ENCODE results near the gene TUBB4A. TPM values are rescaled to one million over a fixed set of nuclear protein-coding genes. Genes with fewer than 3 reads are reported as not detected.

Gene TUBB4A
- total RNA-seq, 1 experiment from 2014 or later, result 20.3 TPM

DNA sequence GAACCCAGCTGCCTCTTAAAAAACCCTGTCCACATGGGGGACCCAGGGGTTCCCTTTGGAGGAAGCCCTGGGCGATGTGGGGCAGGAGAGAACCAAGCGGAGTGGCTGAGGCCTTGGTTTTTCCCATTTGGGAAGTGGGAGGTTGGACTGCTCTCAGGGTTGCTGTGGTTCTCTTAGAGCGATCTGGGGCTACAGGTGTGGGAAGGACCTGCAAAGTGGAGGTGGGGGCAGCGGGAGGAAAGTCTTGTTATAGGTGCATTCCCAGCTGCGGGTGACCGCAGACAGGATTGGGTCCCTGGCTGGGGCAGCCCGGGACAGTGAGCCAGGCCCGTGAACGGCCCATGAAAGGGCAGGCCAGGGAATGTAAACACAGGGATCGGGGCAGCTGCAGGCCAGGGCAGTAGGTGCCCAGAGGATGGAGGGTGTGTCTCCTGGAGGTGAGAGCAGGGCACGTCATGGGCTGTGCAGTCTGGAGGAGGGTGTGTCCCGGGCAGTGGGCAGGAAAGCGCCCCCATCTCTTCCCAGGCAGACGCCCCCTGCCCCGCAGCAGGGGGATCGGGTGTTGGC lies 43.3 kb downstream of the TUBB4A start:
- no peak overlapping the region for H2BK120ac ChIP-seq (ENCODE audit: low read depth, low read length, poor library complexity, severe bottlenecking)
- H3K27ac ChIP-seq (ENCODE audit: insufficient read length, low read depth, low read length), result no peak overlapping the region
- no peak for DNase-seq
- H2BK12ac ChIP-seq (ENCODE audit: insufficient read length, low read depth, low read length), result no peak overlapping the region
- H3K4me1 ChIP-seq (ENCODE audit: insufficient read depth, low read length), result no peaks in the 10 kb centered on the region; the same call in 1 of the 2 replicates
- no peak overlapping the region for H2AFZ ChIP-seq (ENCODE audit: low read length)
- H2BK20ac ChIP-seq (ENCODE audit: low read depth, low read length, poor library complexity, severe bottlenecking), result no peak overlapping the region
- H4K20me1 ChIP-seq (ENCODE audit: control insufficient read depth, insufficient read depth, insufficient read length), result no peaks in the 10 kb centered on the region
- TF ChIP-seq, protein P1, sequence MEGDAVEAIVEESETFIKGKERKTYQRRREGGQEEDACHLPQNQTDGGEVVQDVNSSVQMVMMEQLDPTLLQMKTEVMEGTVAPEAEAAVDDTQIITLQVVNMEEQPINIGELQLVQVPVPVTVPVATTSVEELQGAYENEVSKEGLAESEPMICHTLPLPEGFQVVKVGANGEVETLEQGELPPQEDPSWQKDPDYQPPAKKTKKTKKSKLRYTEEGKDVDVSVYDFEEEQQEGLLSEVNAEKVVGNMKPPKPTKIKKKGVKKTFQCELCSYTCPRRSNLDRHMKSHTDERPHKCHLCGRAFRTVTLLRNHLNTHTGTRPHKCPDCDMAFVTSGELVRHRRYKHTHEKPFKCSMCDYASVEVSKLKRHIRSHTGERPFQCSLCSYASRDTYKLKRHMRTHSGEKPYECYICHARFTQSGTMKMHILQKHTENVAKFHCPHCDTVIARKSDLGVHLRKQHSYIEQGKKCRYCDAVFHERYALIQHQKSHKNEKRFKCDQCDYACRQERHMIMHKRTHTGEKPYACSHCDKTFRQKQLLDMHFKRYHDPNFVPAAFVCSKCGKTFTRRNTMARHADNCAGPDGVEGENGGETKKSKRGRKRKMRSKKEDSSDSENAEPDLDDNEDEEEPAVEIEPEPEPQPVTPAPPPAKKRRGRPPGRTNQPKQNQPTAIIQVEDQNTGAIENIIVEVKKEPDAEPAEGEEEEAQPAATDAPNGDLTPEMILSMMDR (conservative IDR thresholded peaks at IDR 0.05), result no peak
- peaks cover 4% of the 10 kb centered on the region for H3K23me2 ChIP-seq (ENCODE audit: insufficient read length, low read depth, low read length, poor library complexity, severe bottlenecking)
- H3K23ac ChIP-seq (ENCODE audit: insufficient read length, low read depth, low read length), result no peak overlapping the region
- Mint-ChIP-seq H3K9me3 (peaks cover 4% of the 10 kb centered on the region in 2 experiments; a peak in 3 of 5 replicates), H3K36me3 (ENCODE audit: insufficient read depth in 1 of 3, low read depth in 3 of 3) (peaks cover 19 to 27% (median 23%) of the 10 kb centered on the region in 3 experiments), H3K27me3 (ENCODE audit: low read depth) (peaks cover 11% of the 10 kb centered on the region), H3K4me3 (peak overlapping the region; percentile 82 to 89), H3K27ac (no peak overlapping the region; a peak in 1 of 7 replicates), H3K4me1 (peaks cover 10 to 15% of the 10 kb centered on the region in 2 experiments)
- H3K4ac ChIP-seq (ENCODE audit: low read depth, low read length), result no peak overlapping the region
- H3K14ac ChIP-seq (ENCODE audit: insufficient read depth, low read length), result no peak overlapping the region; the same call in 1 of the 2 replicates
- H3K79me2 ChIP-seq (ENCODE audit: insufficient read depth, low read length), result no peaks in the 10 kb centered on the region
- WGBS (ENCODE audit: extremely low coverage, insufficient read length, low lambda C conversion rate), result no CpG with 5 or more reads among the region's 16 CpGs
- no peaks in the 10 kb centered on the region for H3K79me1 ChIP-seq (ENCODE audit: insufficient read depth, low read depth, low read length, poor library complexity, severe bottlenecking)
- no peak overlapping the region for H3K9ac ChIP-seq (ENCODE audit: extremely low read depth, insufficient read length, low read length)
- no peak overlapping the region for H4K5ac ChIP-seq (ENCODE audit: insufficient read length, low read depth, low read length)
- no peaks in the 10 kb centered on the region for H3K27me3 ChIP-seq (ENCODE audit: insufficient read depth, low read length)
- H3K4me2 ChIP-seq (ENCODE audit: insufficient read depth, insufficient read length, low read length), result peak overlapping the region; percentile 41
- H4K91ac ChIP-seq (ENCODE audit: insufficient read length, low read depth, low read length), result no peak overlapping the region
- H3K18ac ChIP-seq (ENCODE audit: insufficient read length, low read depth, low read length), result no peak overlapping the region
- no peak overlapping the region for H2BK15ac ChIP-seq (ENCODE audit: low read depth, low read length)
- H3K9me3 ChIP-seq (ENCODE audit: control insufficient read depth, low read depth, low read length), result peaks cover 8% of the 10 kb centered on the region
- no peak overlapping the region for H3K56ac ChIP-seq (ENCODE audit: insufficient read length, low read depth, low read length)
- no peak overlapping the region for H2AK5ac ChIP-seq (ENCODE audit: insufficient read length, low read length)
- no peak overlapping the region for H3T11ph ChIP-seq (ENCODE audit: low read length)
- H4K8ac ChIP-seq (replicated peaks; ENCODE audit: insufficient read length, low read depth, low read length), result no peak overlapping the region
- no peak overlapping the region for H2BK5ac ChIP-seq (ENCODE audit: insufficient read length, low read length)

Data from H9 (cell line).